Spleen (tissue), 11 donors: ENCODE results near the gene GPR183. TPM values are rescaled to one million over a fixed set of nuclear protein-coding genes. Genes with fewer than 3 reads are reported as not detected.

Experiments used
- DNase-seq: peaks from one replicate; pipeline ENCODE4 v3.0.0-alpha.2; 2020
- H3K27ac ChIP-seq, 8 donors: fragments of 200-600 bp; sonication (generic) in 7 of 8; 1 replicate in 4 of 8; 2 replicates in 4 of 8; pipeline versions ENCODE4 v1.5.0 to v1.8.0; 2016 to 2021; ENCODE audit warnings: inconsistent platforms in 4 of 8, mild to moderate bottlenecking in 4 of 8, moderate library complexity in 1 of 8
- H3K27me3 ChIP-seq, 7 donors: fragments of 200-600 bp; sonication (generic) in 6 of 7; replicated peaks in 1 of 7; 1 replicate in 4 of 7; 2 replicates in 3 of 7; pipeline versions ENCODE4 v1.5.0 to v1.8.0; 2016 to 2021; ENCODE audit warnings: inconsistent platforms in 3 of 7, mild to moderate bottlenecking in 1 of 7
- H3K36me3 ChIP-seq, 6 donors: fragments of 200-600 bp; sonication (generic) in 5 of 6; 1 replicate in 4 of 6; 2 replicates in 2 of 6; pipeline versions ENCODE4 v1.5.0 to v1.8.0; 2016 to 2021; ENCODE audit warnings: inconsistent platforms in 2 of 6
- H3K4me1 ChIP-seq, 6 donors: fragments of 200-600 bp; sonication (generic) in 5 of 6; 1 replicate in 3 of 6; 2 replicates in 3 of 6; pipeline versions ENCODE4 v1.5.0 to v1.8.0; 2016 to 2021; ENCODE audit warnings: inconsistent platforms in 3 of 6
- H3K4me3 ChIP-seq, 8 donors: fragments of 200-600 bp; sonication (generic) in 7 of 8; 1 replicate in 4 of 8; 2 replicates in 4 of 8; pipeline versions ENCODE4 v1.5.0 to v1.8.0; 2016 to 2021; ENCODE audit warnings: inconsistent platforms in 4 of 8, mild to moderate bottlenecking in 4 of 8, moderate library complexity in 2 of 8
- H3K9me3 ChIP-seq, 8 donors: fragments of 200-600 bp; sonication (generic) in 7 of 8; 1 replicate in 4 of 8; 2 replicates in 4 of 8; pipeline versions ENCODE4 v1.5.0 to v1.8.0; 2016 to 2021; ENCODE audit warnings: inconsistent platforms in 4 of 8
- CTCF ChIP-seq, 11 experiments: fragments of 200-600 bp in 7 of 11; fragments of 450-650 bp in 4 of 11; sonication (generic) in 4 of 11; IDR thresholded peaks in 8 of 11; conservative IDR thresholded peaks in 3 of 11; 1 replicate in 7 of 11; 2 replicates in 4 of 11; pipeline versions ENCODE4 v1.4.0 to v1.8.0; 2016 to 2021; ENCODE audit warnings: antibody characterized with exemption in 11 of 11, inconsistent platforms in 4 of 11, mild to moderate bottlenecking in 1 of 11
- POLR2A ChIP-seq, 3 donors: fragments of 450-650 bp; IDR thresholded peaks; one replicate each; pipeline ENCODE4 v1.5.1; 2017; ENCODE audit warnings: antibody characterized with exemption in 3 of 3, mild to moderate bottlenecking in 1 of 3
- POLR2AphosphoS5 ChIP-seq, 3 donors: sonication (generic); formaldehyde crosslinking; IDR thresholded peaks; one replicate each; pipeline ENCODE4 v1.5.1; 2017; ENCODE audit warnings: antibody characterized with exemption in 3 of 3
- WGBS, 5 donors: extraction: QIAGEN DNeasy Blood & Tissue Kit in 3 of 5; methylation state at CpG; one replicate each; pipeline versions ENCODE4 v1.1.5 to v1.1.7; 2013 to 2018; 5-methylcytosine and 5-hydroxymethylcytosine counted together
- intact Hi-C: fragments of 100-400 bp; cut with DNase I; formaldehyde crosslinking; loops from one replicate; pipeline ENCODE4 v1.15.0; 2023; ENCODE audit warnings: low total_unique reads
- polyA plus RNA-seq, 3 donors: library from polyadenylated mRNA; stranded (reverse); fragments of 200-250 nt; gene quantifications; one replicate each; pipeline ENCODE4 v1.2.1, GENCODE V29; 2013
- total RNA-seq, 7 donors: library from RNA; depleted of rRNA in 3 of 7; stranded (reverse); fragments of >200 nt in 3 of 7; fragmentation: NEBNext Ultra II Directional in 4 of 7; extraction: Animal tissue kit (Norgen Biotek cat#: 25700) in 4 of 7; gene quantifications; one replicate each; pipeline versions ENCODE4 v1.1.0 to v1.2.1, GENCODE V29; 2016 to 2021
- donor health status: healthy with polysubstance abuse.
- donor health status: DM: no; HTN: no; CAD: no; lungs with moderate emphysema.
- donor health status: DM: no; HTN: no; CAD: no.
- donor health status: Bipolar disorder and iron deficiency.
- donor health status: healthy.
- donor health status: DM: no; HTN: no; CAD: no.
- donor health status: DM: yes; HTN: yes; CAD: no.

The GPR183 gene
- total and polyA plus RNA-seq, 10 donors = 29.1 to 83.6 (median 56.6) TPM

- peaks cover 0 to 45% (median 7%) of the 10 kb centered on the region in 6 donors for H3K36me3 ChIP-seq
- 50 to 61% (median 53%) methylated on average over 10 of the region's 10 CpGs for WGBS, 5 donors
- intact Hi-C loops = no loop called here
- no peaks in the 10 kb centered on the region for H3K9me3 ChIP-seq
- no peaks in the 10 kb centered on the region for H3K27me3 ChIP-seq
- peak overlapping the region; percentile 30 to 78 (median 66) for H3K27ac ChIP-seq
- peak overlapping the region in 1 of 8 donors; percentile 8 for H3K4me3 ChIP-seq
- H3K4me1 ChIP-seq = peaks cover 17 to 95% (median 56%) of the 10 kb centered on the region in 6 donors
- TF ChIP-seq CTCF (IDR thresholded peaks at IDR 0.05 in 8 of 11, conservative IDR thresholded peaks at IDR 0.05 in 3 of 11) (no peak), POLR2A (IDR thresholded peaks at IDR 0.05) (no peak), POLR2AphosphoS5 (IDR thresholded peaks at IDR 0.05) (no peak)
- DNase-seq = no peak
Observed at GRCh38 chr13:99322297-99323103, 15.3 kb upstream of the GPR183 start.

- H3K27me3 ChIP-seq = no peaks in the 10 kb centered on the region
- TF ChIP-seq POLR2AphosphoS5 (IDR thresholded peaks at IDR 0.05) (no peak), CTCF (IDR thresholded peaks at IDR 0.05 in 8 of 11, conservative IDR thresholded peaks at IDR 0.05 in 3 of 11) (no peak), POLR2A (IDR thresholded peaks at IDR 0.05) (no peak)
- peak overlapping the region in 7 of 8 donors; percentile 51 to 78 (median 67) for H3K27ac ChIP-seq
- H3K4me3 ChIP-seq = no peak overlapping the region
- no peak for DNase-seq
- no peaks in the 10 kb centered on the region for H3K9me3 ChIP-seq
- H3K36me3 ChIP-seq = peaks cover 0 to 49% (median 11%) of the 10 kb centered on the region in 6 donors
- intact Hi-C loops = no loop called here
- peaks cover 17 to 94% (median 56%) of the 10 kb centered on the region in 6 donors for H3K4me1 ChIP-seq
Observed at GRCh38 chr13:99321709-99322108, 14.5 kb upstream of the GPR183 start.

- H3K36me3 ChIP-seq = peaks cover 0 to 54% (median 11%) of the 10 kb centered on the region in 6 donors
- no peaks in the 10 kb centered on the region for H3K27me3 ChIP-seq
- TF ChIP-seq POLR2AphosphoS5 (IDR thresholded peaks at IDR 0.05) = no peak
- no peak for TF ChIP-seq POLR2A (IDR thresholded peaks at IDR 0.05)
- no peak for TF ChIP-seq CTCF (IDR thresholded peaks at IDR 0.05 in 8 of 11, conservative IDR thresholded peaks at IDR 0.05 in 3 of 11)
- no peak overlapping the region for H3K4me3 ChIP-seq
- intact Hi-C loops = no loop called here
- DNase-seq = no peak
- no peaks in the 10 kb centered on the region for H3K9me3 ChIP-seq
- 78 to 90% (median 81%) methylated on average over 5 of the region's 5 CpGs for WGBS, 5 donors
- H3K27ac ChIP-seq = peak overlapping the region in 4 of 8 donors; percentile 67 to 78 (median 71)
- peaks cover 18 to 94% (median 52%) of the 10 kb centered on the region in 6 donors for H3K4me1 ChIP-seq
Observed at GRCh38 chr13:99320693-99321481, 13.7 kb upstream of the GPR183 start.
